ENCODE results near the gene PRKN.

PRKN gene

GRCh38 chr6:161486361-161487216, 1241.0 kb downstream of the PRKN start:
- Histone ChIP-seq H3K4me1 (ENCODE audit: insufficient read depth, low read length) (peaks cover 17% of the 10 kb centered on the region; the same call in 1 of the 2 replicates), H3K9ac (ENCODE audit: low read depth, low read length) (no peak overlapping the region), H3K9me3 (ENCODE audit: control insufficient read depth, insufficient read depth, low read length) (no peaks in the 10 kb centered on the region), H3K36me3 (ENCODE audit: insufficient read depth, low read length) (no peaks in the 10 kb centered on the region)

- Histone ChIP-seq H3K4me1 (ENCODE audit: insufficient read depth, low read length) (0 out of 2 replicates have a peak, but pooled peaks cover 12% of the 10 kb centered on the region), H3K9ac (ENCODE audit: low read depth, low read length) (no peak overlapping the region), H3K9me3 (ENCODE audit: control insufficient read depth, insufficient read depth, low read length) (no peaks in the 10 kb centered on the region), H3K36me3 (ENCODE audit: insufficient read depth, low read length) (no peaks in the 10 kb centered on the region)
Observed at GRCh38 chr6:161482517-161482858, 1245.1 kb downstream of the PRKN start.

- no peaks in the 10 kb centered on the region for H3K9me3 ChIP-seq (ENCODE audit: control insufficient read depth, insufficient read depth, low read length)
- H3K36me3 ChIP-seq (ENCODE audit: insufficient read depth, low read length), result no peaks in the 10 kb centered on the region
- H3K4me1 ChIP-seq (ENCODE audit: insufficient read depth, low read length), result 0 out of 2 replicates have a peak, but pooled peaks cover 7% of the 10 kb centered on the region
- H3K9ac ChIP-seq (ENCODE audit: low read depth, low read length), result no peak overlapping the region
Observed at GRCh38 chr6:161481786-161482516, 1245.6 kb downstream of the PRKN start.

- H3K9ac ChIP-seq (ENCODE audit: low read depth, low read length), result no peak overlapping the region
- H3K36me3 ChIP-seq (ENCODE audit: insufficient read depth, low read length), result no peaks in the 10 kb centered on the region
- H3K9me3 ChIP-seq (ENCODE audit: control insufficient read depth, insufficient read depth, low read length), result no peaks in the 10 kb centered on the region
- H3K4me1 ChIP-seq (ENCODE audit: insufficient read depth, low read length), result 0 out of 2 replicates have a peak, but pooled peaks cover 5% of the 10 kb centered on the region
Observed at GRCh38 chr6:161480421-161481155, 1247.0 kb downstream of the PRKN start.

GRCh38 chr6:161479376-161479775, 1248.2 kb downstream of the PRKN start:
- H3K9ac ChIP-seq (ENCODE audit: low read depth, low read length), result no peak overlapping the region
- no peaks in the 10 kb centered on the region for H3K36me3 ChIP-seq (ENCODE audit: insufficient read depth, low read length)
- 0 out of 2 replicates have a peak, but pooled peaks cover 5% of the 10 kb centered on the region for H3K4me1 ChIP-seq (ENCODE audit: insufficient read depth, low read length)
- no peaks in the 10 kb centered on the region for H3K9me3 ChIP-seq (ENCODE audit: control insufficient read depth, insufficient read depth, low read length)

GRCh38 chr6:161477876-161478425, 1249.6 kb downstream of the PRKN start:
- Histone ChIP-seq H3K9ac (ENCODE audit: low read depth, low read length) (no peak overlapping the region), H3K36me3 (ENCODE audit: insufficient read depth, low read length) (no peaks in the 10 kb centered on the region), H3K4me1 (ENCODE audit: insufficient read depth, low read length) (0 out of 2 replicates have a peak, but pooled peaks cover 3% of the 10 kb centered on the region), H3K9me3 (ENCODE audit: control insufficient read depth, insufficient read depth, low read length) (no peaks in the 10 kb centered on the region)

GRCh38 chr6:161476711-161477110, 1250.9 kb downstream of the PRKN start:
- Histone ChIP-seq H3K36me3 (ENCODE audit: insufficient read depth, low read length) (no peaks in the 10 kb centered on the region), H3K4me1 (ENCODE audit: insufficient read depth, low read length) (no peaks in the 10 kb centered on the region), H3K9ac (ENCODE audit: low read depth, low read length) (no peak overlapping the region), H3K9me3 (ENCODE audit: control insufficient read depth, insufficient read depth, low read length) (no peaks in the 10 kb centered on the region)

GRCh38 chr6:161465403-161465802, 1262.2 kb downstream of the PRKN start:
- Histone ChIP-seq H3K9ac (ENCODE audit: low read depth, low read length) (no peak overlapping the region), H3K9me3 (ENCODE audit: control insufficient read depth, insufficient read depth, low read length) (no peaks in the 10 kb centered on the region), H3K4me1 (ENCODE audit: insufficient read depth, low read length) (no peaks in the 10 kb centered on the region), H3K36me3 (ENCODE audit: insufficient read depth, low read length) (no peaks in the 10 kb centered on the region)

GRCh38 chr6:161463071-161463470, 1264.5 kb downstream of the PRKN start:
- Histone ChIP-seq H3K36me3 (ENCODE audit: insufficient read depth, low read length) (no peaks in the 10 kb centered on the region), H3K4me1 (ENCODE audit: insufficient read depth, low read length) (no peaks in the 10 kb centered on the region), H3K9me3 (ENCODE audit: control insufficient read depth, insufficient read depth, low read length) (no peaks in the 10 kb centered on the region), H3K9ac (ENCODE audit: low read depth, low read length) (no peak overlapping the region)

GRCh38 chr6:161462148-161462547, 1265.4 kb downstream of the PRKN start:
- no peaks in the 10 kb centered on the region for H3K9me3 ChIP-seq (ENCODE audit: control insufficient read depth, insufficient read depth, low read length)
- H3K4me1 ChIP-seq (ENCODE audit: insufficient read depth, low read length), result no peaks in the 10 kb centered on the region
- no peaks in the 10 kb centered on the region for H3K36me3 ChIP-seq (ENCODE audit: insufficient read depth, low read length)
- no peak overlapping the region for H3K9ac ChIP-seq (ENCODE audit: low read depth, low read length)

GRCh38 chr6:161459008-161459615, 1268.5 kb downstream of the PRKN start:
- Histone ChIP-seq H3K9me3 (ENCODE audit: control insufficient read depth, insufficient read depth, low read length) (no peaks in the 10 kb centered on the region), H3K9ac (ENCODE audit: low read depth, low read length) (no peak overlapping the region), H3K4me1 (ENCODE audit: insufficient read depth, low read length) (no peaks in the 10 kb centered on the region), H3K36me3 (ENCODE audit: insufficient read depth, low read length) (no peaks in the 10 kb centered on the region)

- H3K4me1 ChIP-seq (ENCODE audit: insufficient read depth, low read length), result no peaks in the 10 kb centered on the region
- H3K36me3 ChIP-seq (ENCODE audit: insufficient read depth, low read length), result no peaks in the 10 kb centered on the region
- no peaks in the 10 kb centered on the region for H3K9me3 ChIP-seq (ENCODE audit: control insufficient read depth, insufficient read depth, low read length)
- no peak overlapping the region for H3K9ac ChIP-seq (ENCODE audit: low read depth, low read length)
Observed at GRCh38 chr6:161458201-161458951, 1269.2 kb downstream of the PRKN start.

GRCh38 chr6:161455848-161456247, 1271.7 kb downstream of the PRKN start:
- no peaks in the 10 kb centered on the region for H3K9me3 ChIP-seq (ENCODE audit: control insufficient read depth, insufficient read depth, low read length)
- H3K4me1 ChIP-seq (ENCODE audit: insufficient read depth, low read length), result no peaks in the 10 kb centered on the region
- H3K36me3 ChIP-seq (ENCODE audit: insufficient read depth, low read length), result no peaks in the 10 kb centered on the region
- H3K9ac ChIP-seq (ENCODE audit: low read depth, low read length), result no peak overlapping the region
